ENCODE data around the gene TGM2. TPM values are rescaled to one million over a fixed set of nuclear protein-coding genes. Genes with fewer than 3 reads are reported as not detected.

TGM2 gene
- total and polyA plus RNA-seq, 9 of the 15 experiments (the other 6 are each of a cell fraction or from before 2014, with no cell fraction given), result 5.5 to 78.5 (median 37.6) TPM

- peak in 1 of 2 experiments; percentile 88 for TF ChIP-seq AFF1 (IDR thresholded peaks at IDR 0.05; ENCODE audit: low read depth in 1 of 2, partially characterized antibody in 2 of 2)
- TF ChIP-seq USF1 (CRISPR knock-in tag; IDR thresholded peaks at IDR 0.05), result peak; percentile 87
- no peak for TF ChIP-seq GATAD2B (IDR thresholded peaks at IDR 0.05; ENCODE audit: borderline replicate concordance)
- peak; percentile 58 to 76 for TF ChIP-seq TRIM24 (IDR thresholded peaks at IDR 0.05)
- TF ChIP-seq KLF13 (tag; IDR thresholded peaks at IDR 0.05; ENCODE audit: borderline replicate concordance, low read depth), result no peak
- TF ChIP-seq MTA1 (IDR thresholded peaks at IDR 0.05; ENCODE audit: borderline replicate concordance), result peak; percentile 81; the same call in 1 of the 2 replicates
- peak; percentile 42; the same call in 1 of the 2 replicates for TF ChIP-seq TARDBP (IDR thresholded peaks at IDR 0.05)
- peak; percentile 93 for TF ChIP-seq JUND (IDR thresholded peaks at IDR 0.05; ENCODE audit: borderline replicate concordance, low read depth, low read length)
- peak; percentile 90; the same call in 2 of the 3 replicates for TF ChIP-seq JUND (tag; IDR thresholded peaks at IDR 0.05; ENCODE audit: borderline replicate concordance, low read depth, low read length)
- no peak for TF ChIP-seq HMG20B (CRISPR knock-in tag; IDR thresholded peaks at IDR 0.05)
- peak; percentile 77; the same call in 1 of the 2 replicates for TF ChIP-seq PHB2 (IDR thresholded peaks at IDR 0.05; ENCODE audit: low read depth)
- peak; percentile 34 for TF ChIP-seq FOS (IDR thresholded peaks at IDR 0.05; ENCODE audit: extremely low read depth, insufficient read length)
- TF ChIP-seq NBN (IDR thresholded peaks at IDR 0.05; ENCODE audit: low read depth), result peak; percentile 84; the same call in 1 of the 2 replicates
- peak; percentile 72; the same call in 1 of the 2 replicates for TF ChIP-seq ZNF395 (CRISPR knock-in tag; IDR thresholded peaks at IDR 0.05)
- TF ChIP-seq ZBTB2 (IDR thresholded peaks at IDR 0.05), result peak; percentile 37; the same call in 1 of the 2 replicates
- 0 out of 2 replicates have a peak, but pooled peaks have one; percentile 54 for TF ChIP-seq ZKSCAN1 (IDR thresholded peaks at IDR 0.05; ENCODE audit: low read depth, low read length)
- TF ChIP-seq DMBX1 (CRISPR knock-in tag; IDR thresholded peaks at IDR 0.05; ENCODE audit: borderline replicate concordance), result peak; percentile 77; the same call in 1 of the 2 replicates
- TF ChIP-seq NR2C1 (IDR thresholded peaks at IDR 0.05), result peak; percentile 41; the same call in 1 of the 2 replicates
- TF ChIP-seq NR2C1 (tag; IDR thresholded peaks at IDR 0.05), result no peak
- TF ChIP-seq ZNF217 (CRISPR knock-in tag; IDR thresholded peaks at IDR 0.05), result no peak
- TF ChIP-seq PCBP2 (IDR thresholded peaks at IDR 0.05; ENCODE audit: low read depth, low read length, poor library complexity, severe bottlenecking), result no peak
Observed at GRCh38 chr20:38126932-38127621, 38.0 kb downstream of the TGM2 start (continued).
